Upper lobe of left lung (tissue), 4 donors: ENCODE measurements around the gene HERC2.

Experiments used
- EP300 ChIP-seq, 4 donors: sonication (generic); formaldehyde crosslinking; IDR thresholded peaks; one replicate each; pipeline ENCODE4 v1.5.1; 2017; ENCODE audit warnings: antibody characterized with exemption in 4 of 4, control low read depth in 2 of 4
- POLR2A ChIP-seq, 4 donors: fragments of 450-650 bp; IDR thresholded peaks; one replicate each; pipeline ENCODE4 v1.5.1; 2016 to 2017; ENCODE audit warnings: antibody characterized with exemption in 4 of 4, mild to moderate bottlenecking in 2 of 4
- POLR2AphosphoS5 ChIP-seq, 2 donors: sonication (generic); formaldehyde crosslinking; IDR thresholded peaks; one replicate each; pipeline ENCODE4 v1.5.1; 2017; ENCODE audit warnings: antibody characterized with exemption in 2 of 2
- TF ChIP-seq, protein P1 (sequence below), 6 experiments: fragments of 450-650 bp in 4 of 6; fragments of 200-600 bp in 2 of 6; sonication (generic) in 2 of 6; IDR thresholded peaks; one replicate each; pipeline ENCODE4 v1.5.1; 2016 to 2019; ENCODE audit warnings: antibody characterized with exemption in 6 of 6

DNA sequence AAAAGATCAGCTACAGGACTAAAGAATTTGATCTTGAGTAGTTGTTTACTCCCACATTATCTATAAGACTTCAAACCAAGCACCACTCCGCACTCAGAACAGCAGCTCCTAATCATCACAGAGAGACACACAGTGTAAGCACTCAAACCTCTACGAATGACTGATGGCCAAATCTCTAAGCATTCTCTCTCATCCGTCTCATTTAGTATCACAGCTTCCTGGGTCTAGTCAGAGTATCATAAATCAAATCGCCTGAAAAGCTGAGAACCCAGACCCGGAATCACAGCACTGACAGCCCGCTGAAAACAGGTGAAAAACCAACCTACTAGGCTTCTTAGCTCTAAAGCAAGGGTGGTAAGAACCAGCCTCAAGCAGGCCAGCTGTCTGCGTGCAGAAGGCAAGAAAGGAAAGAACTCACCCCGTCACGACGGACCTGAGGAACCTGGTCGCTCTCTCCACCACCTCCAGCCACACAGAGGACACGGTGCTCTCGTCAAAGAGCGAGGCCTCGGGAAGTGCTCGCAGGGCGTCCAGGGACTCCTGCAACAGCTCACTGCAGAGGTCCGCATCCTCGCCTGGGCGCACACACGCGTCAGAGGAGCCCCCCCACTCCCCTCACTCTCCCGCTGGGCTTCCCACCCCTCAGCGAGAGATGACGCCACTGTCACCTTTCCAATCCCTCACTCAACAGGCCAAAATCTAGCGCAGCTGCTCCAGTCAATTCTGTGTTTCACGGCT lies 47.9 kb downstream of the HERC2 start:
- TF ChIP-seq, protein P1, sequence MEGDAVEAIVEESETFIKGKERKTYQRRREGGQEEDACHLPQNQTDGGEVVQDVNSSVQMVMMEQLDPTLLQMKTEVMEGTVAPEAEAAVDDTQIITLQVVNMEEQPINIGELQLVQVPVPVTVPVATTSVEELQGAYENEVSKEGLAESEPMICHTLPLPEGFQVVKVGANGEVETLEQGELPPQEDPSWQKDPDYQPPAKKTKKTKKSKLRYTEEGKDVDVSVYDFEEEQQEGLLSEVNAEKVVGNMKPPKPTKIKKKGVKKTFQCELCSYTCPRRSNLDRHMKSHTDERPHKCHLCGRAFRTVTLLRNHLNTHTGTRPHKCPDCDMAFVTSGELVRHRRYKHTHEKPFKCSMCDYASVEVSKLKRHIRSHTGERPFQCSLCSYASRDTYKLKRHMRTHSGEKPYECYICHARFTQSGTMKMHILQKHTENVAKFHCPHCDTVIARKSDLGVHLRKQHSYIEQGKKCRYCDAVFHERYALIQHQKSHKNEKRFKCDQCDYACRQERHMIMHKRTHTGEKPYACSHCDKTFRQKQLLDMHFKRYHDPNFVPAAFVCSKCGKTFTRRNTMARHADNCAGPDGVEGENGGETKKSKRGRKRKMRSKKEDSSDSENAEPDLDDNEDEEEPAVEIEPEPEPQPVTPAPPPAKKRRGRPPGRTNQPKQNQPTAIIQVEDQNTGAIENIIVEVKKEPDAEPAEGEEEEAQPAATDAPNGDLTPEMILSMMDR (IDR thresholded peaks at IDR 0.05), result no peak
- TF ChIP-seq POLR2A (IDR thresholded peaks at IDR 0.05) (no peak), EP300 (IDR thresholded peaks at IDR 0.05) (no peak), POLR2AphosphoS5 (IDR thresholded peaks at IDR 0.05) (no peak)
